ACHN (cell line): Measurements from ENCODE around the gene DEPP1.
"Not testable (repeated sequence)": the region's sequence is repeated elsewhere in the genome, so short reads cannot be mapped to it uniquely, and the experiment has no call there.

ENCODE experiments used
- DNase-seq: peaks from one replicate; pipeline ENCODE4 v3.0.0-alpha.2; 2015
- in situ Hi-C: cut with HindIII; loops from 2 replicates; pipeline ENCODE4 v1.10.0; 2017; ENCODE audit warnings: low sequenced_read_pairs, low pct_ligation_motif_present, low pct_unique_long_range_greater_than_20kb

The DEPP1 gene, protein sequence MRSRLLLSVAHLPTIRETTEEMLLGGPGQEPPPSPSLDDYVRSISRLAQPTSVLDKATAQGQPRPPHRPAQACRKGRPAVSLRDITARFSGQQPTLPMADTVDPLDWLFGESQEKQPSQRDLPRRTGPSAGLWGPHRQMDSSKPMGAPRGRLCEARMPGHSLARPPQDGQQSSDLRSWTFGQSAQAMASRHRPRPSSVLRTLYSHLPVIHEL

DNA sequence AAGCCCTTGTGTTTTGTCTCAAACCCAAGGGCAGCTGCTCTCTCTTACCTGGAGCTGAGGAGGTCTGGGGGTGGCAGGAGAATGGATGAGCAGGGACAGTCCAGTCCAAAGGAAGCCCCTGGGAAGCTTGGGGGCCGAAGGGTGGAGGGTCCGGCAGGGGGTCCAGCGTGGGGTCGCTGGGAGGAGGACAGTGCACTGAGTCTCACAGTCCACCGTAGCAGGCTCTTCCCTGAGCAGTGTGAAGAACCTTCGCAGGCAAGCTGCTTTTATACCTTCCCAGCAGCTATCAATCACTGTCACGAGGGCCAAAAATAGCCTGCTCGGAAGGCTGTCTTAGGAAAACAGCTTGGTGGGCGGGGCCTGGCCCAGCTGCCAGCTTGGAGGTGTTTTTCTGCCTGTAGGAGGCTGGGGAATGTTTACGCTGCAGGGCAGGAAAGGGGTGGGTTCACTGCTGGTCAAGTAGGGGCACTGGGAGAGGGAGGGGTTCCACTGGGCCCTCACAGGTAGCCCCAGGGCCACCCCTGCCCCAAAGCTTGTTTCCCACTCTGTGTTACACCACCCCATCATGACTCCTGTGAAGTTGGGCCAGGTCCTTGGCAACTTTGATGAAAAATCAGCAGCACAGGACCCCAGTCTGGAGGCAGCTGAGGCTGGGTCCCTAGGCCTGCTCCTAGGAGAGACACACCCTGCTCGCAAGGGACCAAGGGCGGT, at the start of gene DEPP1:
Gene DEPP1, minus strand, starts transcription at position 240 of the 711 bp plus-strand sequence. CDS start 779 bp downstream, outside the sequence.
- in situ Hi-C loops = no loop called here
- peak; percentile 92 for DNase-seq

DNA sequence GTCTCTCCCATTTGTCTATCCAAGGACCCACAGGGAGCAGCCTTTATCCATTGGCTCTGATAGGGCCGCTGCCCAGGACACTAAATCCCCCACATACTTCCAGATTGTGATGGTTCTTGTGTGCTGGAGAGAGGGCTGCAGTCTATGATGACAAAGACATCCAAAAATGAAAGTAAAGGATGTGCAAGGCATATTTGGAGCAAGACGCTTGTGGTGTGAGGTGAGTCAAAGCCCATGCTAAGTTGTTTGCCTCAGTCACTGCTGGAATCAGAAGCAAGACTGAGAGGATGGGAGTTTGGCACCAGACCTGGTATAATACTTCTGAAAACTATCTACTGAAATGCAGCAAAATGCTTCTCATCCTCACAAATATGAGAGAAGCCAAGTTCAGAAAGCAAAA, 44.8 kb upstream of the DEPP1 start:
- in situ Hi-C loops = no loop called here
- no peak for DNase-seq

DNA sequence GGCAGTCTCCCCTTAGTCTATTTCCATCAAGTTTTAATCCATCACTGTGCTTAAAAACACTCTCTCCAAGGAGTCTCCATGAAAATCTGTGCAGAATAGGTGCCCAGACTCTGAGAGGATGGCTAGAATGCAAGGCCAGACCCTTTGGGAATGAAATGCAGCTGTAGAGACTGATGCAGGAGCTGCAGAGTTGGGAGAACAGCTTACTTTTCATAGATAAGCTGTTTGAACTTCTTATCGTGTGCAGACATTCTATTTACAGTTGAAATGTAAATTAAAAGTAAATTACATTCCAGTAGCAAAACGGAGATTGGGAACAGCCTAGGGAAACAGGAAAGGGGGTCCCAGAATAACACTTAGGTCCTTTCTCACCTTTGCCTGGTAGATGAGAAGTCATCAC, 37.0 kb upstream of the DEPP1 start:
- no peak for DNase-seq
- in situ Hi-C loops = no loop called here

DNA sequence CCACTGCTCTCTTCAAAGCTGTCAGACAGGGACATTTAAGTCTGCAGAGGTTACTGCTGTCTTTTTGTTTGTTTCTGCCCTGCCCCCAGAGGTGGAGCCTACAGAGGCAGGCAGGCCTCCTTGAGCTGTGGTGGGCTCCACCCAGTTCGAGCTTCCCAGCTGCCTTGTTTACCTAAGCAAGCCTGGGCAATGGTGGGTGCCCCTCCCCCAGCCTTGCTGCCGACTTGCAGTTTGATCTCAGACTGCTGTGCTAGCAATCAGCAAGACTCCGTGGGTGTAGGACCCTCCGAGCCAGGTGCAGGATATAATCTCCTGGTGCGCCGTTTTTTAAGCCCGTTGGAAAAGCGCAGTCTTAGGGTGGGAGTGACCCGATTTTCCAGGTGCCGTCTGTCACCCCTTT, 35.9 kb upstream of the DEPP1 start:
- in situ Hi-C loops, DNase-seq: not testable (repeated sequence)

DNA sequence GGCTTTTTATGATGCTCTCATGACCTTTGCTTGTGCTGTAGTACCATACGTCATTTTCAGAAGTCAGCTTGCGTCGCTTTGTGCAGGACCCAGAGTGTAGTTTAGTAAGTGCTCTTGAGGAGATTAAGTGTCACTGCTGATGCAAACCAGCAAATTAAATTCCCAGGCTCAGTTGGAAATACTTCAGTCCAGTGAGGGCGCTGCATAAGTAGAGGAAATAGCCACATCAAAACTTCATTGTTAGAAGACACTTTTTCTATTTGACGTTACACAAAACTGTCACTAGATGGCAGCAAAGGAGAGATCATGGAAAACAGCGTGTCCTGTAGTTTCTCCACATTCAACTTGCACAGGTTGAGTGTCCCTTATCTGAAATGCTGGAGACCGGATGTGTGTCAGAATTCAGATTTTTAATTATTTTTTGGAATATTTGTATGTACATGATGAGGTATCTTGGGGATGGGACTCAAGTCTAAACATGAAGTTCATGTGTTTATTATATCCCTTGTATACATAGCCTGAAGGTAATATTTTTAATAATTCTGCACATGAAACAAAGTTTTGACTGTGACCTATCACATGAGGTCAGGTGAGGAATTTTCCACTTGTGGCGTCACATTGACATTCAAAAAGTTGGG, 30.0 kb upstream of the DEPP1 start:
- in situ Hi-C loops = no loop called here
- DNase-seq = peak; percentile 87

DNA sequence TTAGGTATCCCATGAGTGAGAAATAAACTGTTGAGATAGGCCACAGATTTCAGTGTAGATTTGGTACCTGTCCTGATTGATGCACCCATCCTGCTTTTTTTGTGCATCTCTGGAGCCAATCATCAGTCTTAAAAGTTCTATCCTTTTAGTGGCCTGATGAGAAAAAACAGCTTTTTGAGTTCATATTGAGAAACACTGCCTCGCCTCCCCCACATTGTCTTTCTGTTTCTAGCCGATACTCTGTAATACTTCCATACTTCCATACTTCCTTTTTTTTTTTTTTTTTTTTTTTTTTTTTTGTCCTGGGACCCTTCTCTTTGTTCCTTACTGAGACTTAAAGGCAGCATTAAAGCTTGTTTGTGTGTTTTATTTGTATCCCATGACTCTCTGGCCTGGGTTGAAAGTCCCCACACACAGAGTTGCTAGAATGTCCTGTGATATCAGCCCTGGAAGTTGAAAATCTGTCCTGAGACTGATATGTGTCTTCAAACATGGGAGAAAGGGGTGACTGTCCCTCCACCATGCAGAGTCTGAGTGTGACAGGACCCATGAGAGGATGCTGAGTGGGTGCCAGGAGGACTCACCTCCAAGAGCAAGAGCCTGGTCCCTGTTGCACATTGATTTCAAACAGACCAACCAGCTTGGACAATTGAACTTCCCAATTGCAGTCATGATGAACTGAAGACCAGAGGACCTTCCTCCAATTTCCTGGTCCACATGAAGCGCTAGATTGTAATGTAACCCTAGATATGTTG, 27.8 kb upstream of the DEPP1 start:
- in situ Hi-C loops = no loop called here
- no peak for DNase-seq

DNA sequence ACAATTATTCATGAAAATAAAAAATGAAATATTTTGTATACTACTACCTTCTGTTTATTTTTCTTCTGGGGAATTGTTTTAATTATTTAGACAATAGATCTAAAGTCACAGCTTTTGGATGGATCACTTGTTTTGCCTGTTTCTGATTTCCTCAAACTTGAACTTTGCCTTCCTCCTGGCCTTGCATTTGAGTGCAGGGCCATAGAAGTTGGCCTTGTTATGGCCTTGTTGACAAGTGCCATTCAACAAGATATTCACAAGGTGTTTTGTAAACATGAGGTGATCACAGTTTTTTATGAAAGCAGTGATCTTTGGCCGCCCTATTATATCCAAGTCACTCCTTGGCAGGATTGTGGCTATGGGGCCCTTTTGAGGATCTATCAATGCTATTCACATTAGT, 26.7 kb upstream of the DEPP1 start:
- in situ Hi-C loops = no loop called here
- DNase-seq = no peak

DNA sequence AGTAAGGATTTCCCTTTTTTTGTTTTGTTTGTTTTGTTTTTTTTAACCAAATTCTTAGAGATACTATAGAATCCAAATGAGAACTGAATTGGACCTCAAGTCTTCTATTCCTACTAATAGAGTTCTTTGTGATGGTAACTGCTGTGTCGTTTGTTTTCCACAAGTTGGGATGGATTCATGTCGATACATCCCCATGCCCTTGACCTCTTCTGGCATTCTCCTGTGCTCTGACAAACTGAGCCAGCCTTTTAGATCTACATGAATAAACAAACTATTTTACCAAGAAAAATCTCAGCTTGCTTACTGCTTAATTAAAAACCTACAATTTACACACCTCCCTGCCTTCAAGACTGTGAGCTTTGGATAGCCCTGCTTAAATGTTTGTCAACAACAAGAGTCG, 26.1 kb upstream of the DEPP1 start:
- in situ Hi-C loops = no loop called here

DNA sequence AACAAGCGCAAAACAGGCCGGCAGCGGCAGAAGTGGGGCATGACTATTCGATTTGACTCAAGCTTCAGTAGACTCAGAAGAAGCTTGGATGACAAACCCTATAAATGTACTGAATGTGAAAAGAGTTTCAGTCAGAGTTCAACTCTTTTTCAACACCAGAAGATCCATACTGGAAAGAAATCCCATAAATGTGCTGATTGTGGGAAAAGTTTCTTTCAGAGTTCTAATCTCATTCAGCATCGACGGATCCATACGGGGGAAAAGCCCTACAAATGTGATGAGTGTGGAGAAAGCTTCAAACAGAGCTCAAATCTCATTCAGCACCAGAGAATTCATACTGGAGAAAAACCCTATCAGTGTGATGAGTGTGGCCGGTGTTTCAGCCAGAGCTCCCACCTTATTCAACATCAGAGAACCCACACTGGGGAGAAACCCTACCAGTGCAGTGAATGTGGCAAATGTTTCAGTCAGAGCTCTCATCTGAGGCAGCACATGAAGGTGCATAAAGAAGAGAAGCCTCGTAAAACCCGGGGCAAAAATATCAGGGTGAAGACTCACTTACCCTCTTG, 24.9 kb upstream of the DEPP1 start:
- DNase-seq = no peak
- in situ Hi-C loops = no loop called here

More for the DNA sequence above, 26.1 kb upstream of the DEPP1 start:
- DNase-seq = no peak

DNA sequence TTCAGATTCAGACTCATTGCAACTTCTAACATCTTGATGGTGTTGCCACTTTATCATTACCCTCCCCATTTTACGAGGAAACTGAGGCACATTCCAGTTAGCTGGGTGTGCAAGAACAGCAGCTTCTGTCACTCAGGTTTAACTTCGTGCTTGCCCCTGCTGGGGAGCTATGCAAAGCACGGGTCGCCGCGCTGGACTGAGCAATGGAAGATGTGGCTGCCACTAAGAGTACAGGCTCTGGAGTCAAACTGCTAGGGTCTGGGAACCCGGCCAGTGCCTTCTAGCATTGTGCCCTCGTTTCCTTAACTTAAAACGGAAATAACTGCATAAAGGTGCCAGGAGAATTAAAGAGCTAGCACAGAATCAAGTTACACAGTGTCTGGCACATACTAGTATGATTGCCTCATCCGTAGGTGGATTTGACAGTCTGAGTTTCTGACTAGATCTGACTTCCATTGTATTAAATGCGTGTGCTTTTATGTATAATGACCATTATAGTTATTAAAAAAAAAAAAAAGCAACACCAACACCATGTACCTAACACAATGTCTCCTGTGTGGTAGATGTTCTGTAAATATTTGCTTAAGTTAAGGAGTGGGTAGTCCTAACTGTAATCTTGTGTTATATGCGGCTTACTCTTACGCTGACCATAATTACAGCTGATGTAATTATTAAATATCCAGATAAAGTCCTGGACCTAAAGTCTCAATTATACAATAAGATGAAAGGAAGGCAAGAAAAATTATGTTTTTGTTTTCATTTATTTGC, 23.0 kb upstream of the DEPP1 start:
- peak; percentile 56 for DNase-seq

DNA sequence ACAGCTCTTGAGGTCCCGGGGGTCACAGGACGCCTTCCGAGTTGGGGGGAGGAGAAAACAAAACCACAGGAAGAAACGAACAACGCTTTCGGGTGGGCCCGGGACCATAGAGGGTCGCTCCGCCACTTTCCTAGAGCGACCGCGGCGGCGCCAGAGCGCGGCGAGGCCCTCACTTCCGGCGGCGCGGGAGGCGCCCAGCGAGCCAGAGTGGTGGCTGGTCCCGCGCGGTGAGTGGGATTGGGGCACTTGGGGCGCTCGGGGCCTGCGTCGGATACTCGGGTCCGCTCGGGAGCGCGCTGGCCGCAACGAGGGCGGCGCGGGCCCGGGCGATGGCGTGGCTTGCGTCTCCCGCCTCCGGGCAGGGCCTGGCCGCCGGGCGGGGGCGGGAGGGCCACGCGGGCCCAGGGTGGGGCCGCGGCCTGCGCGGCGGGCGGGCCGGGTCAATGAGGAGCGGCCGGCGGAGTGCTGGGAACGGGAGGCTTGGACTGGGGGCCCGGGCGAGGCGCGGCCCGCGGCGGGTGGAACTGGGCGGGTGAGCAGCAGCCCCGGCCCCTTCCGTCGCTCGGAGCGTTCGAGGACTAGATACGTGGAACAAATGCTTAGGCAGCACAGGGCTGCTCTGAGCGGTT, 22.3 kb upstream of the DEPP1 start, which contains the start of gene ZNF22:
Gene ZNF22, plus strand, starts transcription at position 172 of the 629 bp plus-strand sequence. CDS start 2,446 bp downstream, outside the sequence.
- in situ Hi-C loops = no loop called here
- peak; percentile 51 for DNase-seq

More for the DNA sequence above, 23.0 kb upstream of the DEPP1 start:
- in situ Hi-C loops = no loop called here

DNA sequence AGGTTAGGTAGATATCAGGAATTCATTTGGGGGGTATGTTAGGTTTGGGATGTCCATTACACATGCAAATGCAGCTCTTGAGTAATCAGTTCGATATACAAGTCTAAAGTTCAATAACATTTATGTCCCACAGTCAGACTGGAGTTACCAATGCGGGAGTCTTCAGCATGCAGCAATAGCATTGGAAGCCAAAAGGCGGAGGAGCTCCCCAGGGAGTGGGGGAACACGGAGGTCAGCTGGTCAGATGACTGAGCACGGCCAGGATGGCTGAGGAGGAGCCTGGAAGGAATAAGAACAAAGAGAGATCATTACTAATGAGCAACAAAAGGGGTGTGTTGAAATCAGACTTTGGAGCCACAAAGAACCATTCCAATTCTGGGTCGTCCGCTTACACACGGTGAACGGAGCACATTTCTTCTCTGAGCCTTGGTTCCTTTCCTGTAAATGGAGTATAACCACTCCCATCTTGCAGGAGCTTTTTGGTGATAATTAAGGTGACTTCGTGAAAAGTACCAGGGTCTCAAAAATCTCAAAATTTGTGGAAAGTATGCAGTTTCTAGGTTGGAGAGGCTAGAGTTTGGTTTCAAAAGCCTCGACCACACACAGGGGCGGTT, 21.6 kb upstream of the DEPP1 start:
- in situ Hi-C loops = no loop called here
- DNase-seq = no peak

DNA sequence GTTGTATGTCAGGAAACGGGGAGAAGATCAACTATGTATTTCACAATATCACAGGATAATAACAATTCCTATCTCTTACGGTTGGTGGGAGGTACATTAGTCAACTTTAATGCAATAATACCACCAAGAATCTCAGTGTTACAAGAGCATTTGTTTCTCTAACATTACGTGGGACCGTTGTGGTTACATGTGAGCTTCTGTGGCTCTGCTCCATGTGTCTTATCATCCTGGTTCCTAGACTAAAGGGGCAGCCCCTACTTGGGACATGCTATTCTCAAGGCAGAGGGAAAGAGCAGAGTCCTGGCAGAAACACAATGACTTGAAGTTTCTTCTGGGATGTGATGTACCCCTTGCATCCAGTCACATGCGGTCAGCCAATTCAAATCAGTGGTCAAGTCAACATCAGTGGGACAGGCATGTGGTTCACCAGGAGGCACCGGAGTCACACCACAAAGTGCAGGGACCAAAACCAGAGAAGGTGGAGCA, 19.6 kb upstream of the DEPP1 start:
- DNase-seq = no peak
- in situ Hi-C loops = no loop called here

DNA sequence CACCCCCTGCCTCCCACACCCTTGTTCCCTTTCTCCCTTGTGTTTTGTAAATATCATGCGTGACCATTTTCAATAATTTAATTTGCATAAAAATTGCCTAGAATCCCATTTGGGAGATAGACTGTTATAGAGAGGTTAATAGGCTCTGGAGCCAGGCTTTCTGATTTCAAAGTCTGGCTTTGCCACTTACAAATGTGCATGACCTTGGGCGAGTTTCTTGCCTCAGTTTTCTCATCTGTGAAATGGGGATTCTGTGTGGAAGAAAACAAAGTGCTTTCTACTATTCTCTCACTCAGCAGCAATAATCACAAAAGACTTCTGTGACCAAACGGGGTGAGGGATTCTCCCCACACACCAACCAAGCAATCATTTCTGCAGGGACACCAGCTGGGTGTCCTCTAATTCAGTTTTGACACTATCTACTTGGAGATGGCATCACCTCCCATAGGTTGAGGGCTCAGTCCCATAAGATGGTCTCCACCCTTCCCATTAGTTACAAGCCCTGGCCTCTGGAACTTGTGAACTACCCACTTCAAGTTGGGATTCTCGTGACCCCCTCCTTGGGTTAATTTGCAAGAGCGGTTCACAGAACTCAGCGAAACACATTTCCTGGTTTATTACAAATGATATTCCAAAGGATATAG, 18.6 kb upstream of the DEPP1 start:
- DNase-seq = no peak
- in situ Hi-C loops = no loop called here

DNA sequence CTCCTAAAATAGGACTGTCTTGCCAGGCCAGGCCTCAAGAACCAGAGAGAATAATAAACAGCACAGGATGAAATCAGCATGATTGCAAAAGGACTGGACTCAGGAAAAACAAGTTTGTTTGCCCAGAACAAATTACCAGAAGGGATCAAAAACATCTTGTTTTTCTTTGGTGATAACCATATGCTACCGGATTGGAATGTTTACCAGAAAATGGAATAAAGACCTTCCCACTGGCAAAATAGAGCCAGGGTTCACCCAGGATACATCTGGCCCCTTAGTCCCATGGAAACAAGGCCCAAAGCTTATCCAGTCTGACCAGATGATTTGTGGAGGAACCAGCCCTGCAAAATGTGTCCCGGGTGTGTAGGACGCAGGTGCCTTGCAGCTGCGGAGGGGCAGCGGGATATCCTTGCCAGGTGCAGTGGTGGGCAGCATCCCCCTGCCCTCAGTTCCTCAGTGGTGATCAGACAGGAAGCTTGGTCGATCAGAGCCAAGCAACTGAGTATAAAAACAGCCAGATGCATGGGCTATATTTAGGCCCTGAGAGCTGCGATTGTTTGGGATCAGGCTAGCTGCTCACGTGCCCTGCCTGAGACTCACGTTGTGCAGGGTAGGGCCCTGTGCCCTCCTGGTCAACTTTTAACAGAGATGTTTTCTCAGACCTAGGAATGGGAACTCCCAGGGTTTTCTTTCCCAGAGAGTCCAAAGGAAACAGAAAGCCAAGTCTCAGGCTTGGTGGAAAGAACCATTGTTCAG, 17.5 kb upstream of the DEPP1 start:
- DNase-seq = no peak
- in situ Hi-C loops = no loop called here

DNA sequence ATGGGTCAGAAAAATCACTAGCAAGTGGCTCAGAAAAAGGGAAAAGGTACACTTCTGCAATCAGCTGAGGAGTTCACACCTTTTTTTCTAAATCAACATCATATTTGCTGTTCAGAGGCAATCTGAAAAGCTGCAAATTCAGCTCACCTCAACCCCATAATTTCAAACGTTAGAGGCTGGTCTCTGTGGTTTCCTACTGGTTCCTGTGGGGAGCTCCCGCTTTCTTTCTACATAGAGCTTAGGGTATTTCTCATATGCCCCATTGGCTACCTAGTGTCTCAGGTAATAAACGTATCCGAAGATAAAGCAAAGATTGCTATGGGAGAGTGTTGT, 16.9 kb upstream of the DEPP1 start:
- DNase-seq = no peak
- in situ Hi-C loops = no loop called here
